ENCODE data around the gene GATAD2B.
"Not testable (repeated sequence)": the region's sequence is repeated elsewhere in the genome, so short reads cannot be mapped to it uniquely, and the experiment has no call there.

The GATAD2B gene

GRCh38 chr1:153929981-153930948 lies 7.5 kb upstream of the GATAD2B start:
- DNase-seq (ENCODE audit: low read depth), result no peak

- DNase-seq (ENCODE audit: low read depth), result no peak
These were observed 6.7 kb upstream of the GATAD2B start for GRCh38 chr1:153929426-153929825.

GRCh38 chr1:153928791-153929341 lies 6.1 kb upstream of the GATAD2B start:
- DNase-seq (ENCODE audit: low read depth), result no peak

- DNase-seq (ENCODE audit: low read depth), result no peak
These were observed 5.5 kb upstream of the GATAD2B start for GRCh38 chr1:153928245-153928644.

GRCh38 chr1:153926405-153926804 lies 3.6 kb upstream of the GATAD2B start:
- DNase-seq (ENCODE audit: low read depth), result no peak

GRCh38 chr1:153922076-153922971 lies 448 bp downstream of the GATAD2B start:
- DNase-seq (ENCODE audit: low read depth), result no peak

GRCh38 chr1:153921803-153922075 lies 1.0 kb downstream of the GATAD2B start:
- DNase-seq (ENCODE audit: low read depth), result no peak

- no peak for DNase-seq (ENCODE audit: low read depth)
These were observed 1.5 kb downstream of the GATAD2B start for GRCh38 chr1:153921080-153921802.

- no peak for DNase-seq (ENCODE audit: low read depth)
These were observed 2.6 kb downstream of the GATAD2B start for GRCh38 chr1:153919876-153920852.

- DNase-seq (ENCODE audit: low read depth), result no peak
These were observed 6.5 kb downstream of the GATAD2B start for GRCh38 chr1:153916297-153916696.

GRCh38 chr1:153912349-153912748 lies 10.4 kb downstream of the GATAD2B start:
- DNase-seq (ENCODE audit: low read depth), result no peak

GRCh38 chr1:153910560-153910959 lies 12.2 kb downstream of the GATAD2B start:
- DNase-seq (ENCODE audit: low read depth), result not testable (repeated sequence)

GRCh38 chr1:153908071-153908470 lies 14.7 kb downstream of the GATAD2B start:
- no peak for DNase-seq (ENCODE audit: low read depth)

GRCh38 chr1:153907134-153907533 lies 15.6 kb downstream of the GATAD2B start:
- no peak for DNase-seq (ENCODE audit: low read depth)

GRCh38 chr1:153906396-153906795 lies 16.4 kb downstream of the GATAD2B start:
- no peak for DNase-seq (ENCODE audit: low read depth)

GRCh38 chr1:153905908-153906307 lies 16.9 kb downstream of the GATAD2B start:
- DNase-seq (ENCODE audit: low read depth), result not testable (repeated sequence)

GRCh38 chr1:153903841-153904455 lies 18.8 kb downstream of the GATAD2B start:
- DNase-seq (ENCODE audit: low read depth), result no peak

- DNase-seq (ENCODE audit: low read depth), result no peak
These were observed 23.3 kb downstream of the GATAD2B start for GRCh38 chr1:153899509-153899908.

GRCh38 chr1:153895866-153896265 lies 26.9 kb downstream of the GATAD2B start:
- not testable (repeated sequence) for DNase-seq (ENCODE audit: low read depth)

GRCh38 chr1:153891042-153891441 lies 31.7 kb downstream of the GATAD2B start:
- not testable (repeated sequence) for DNase-seq (ENCODE audit: low read depth)
